ENCODE data around the gene MYOM1.
"Not testable (repeated sequence)": the region's sequence is repeated elsewhere in the genome, so short reads cannot be mapped to it uniquely, and the experiment has no call there.

Gene MYOM1

GRCh38 chr18:3209859-3210569, 9.8 kb downstream of the MYOM1 start:
- ChIA-PET POLR2A (no interaction called here), CTCF (interaction anchor here (2.6 to 3.2 kb wide), 2 partner anchors 11 to 36 kb away, joined by 7 to 13 read pairs; no protein-coding TSS in a partner anchor)
- DNase-seq (ENCODE audit: extremely low spot score), result no peak
- TF ChIP-seq, protein P1, sequence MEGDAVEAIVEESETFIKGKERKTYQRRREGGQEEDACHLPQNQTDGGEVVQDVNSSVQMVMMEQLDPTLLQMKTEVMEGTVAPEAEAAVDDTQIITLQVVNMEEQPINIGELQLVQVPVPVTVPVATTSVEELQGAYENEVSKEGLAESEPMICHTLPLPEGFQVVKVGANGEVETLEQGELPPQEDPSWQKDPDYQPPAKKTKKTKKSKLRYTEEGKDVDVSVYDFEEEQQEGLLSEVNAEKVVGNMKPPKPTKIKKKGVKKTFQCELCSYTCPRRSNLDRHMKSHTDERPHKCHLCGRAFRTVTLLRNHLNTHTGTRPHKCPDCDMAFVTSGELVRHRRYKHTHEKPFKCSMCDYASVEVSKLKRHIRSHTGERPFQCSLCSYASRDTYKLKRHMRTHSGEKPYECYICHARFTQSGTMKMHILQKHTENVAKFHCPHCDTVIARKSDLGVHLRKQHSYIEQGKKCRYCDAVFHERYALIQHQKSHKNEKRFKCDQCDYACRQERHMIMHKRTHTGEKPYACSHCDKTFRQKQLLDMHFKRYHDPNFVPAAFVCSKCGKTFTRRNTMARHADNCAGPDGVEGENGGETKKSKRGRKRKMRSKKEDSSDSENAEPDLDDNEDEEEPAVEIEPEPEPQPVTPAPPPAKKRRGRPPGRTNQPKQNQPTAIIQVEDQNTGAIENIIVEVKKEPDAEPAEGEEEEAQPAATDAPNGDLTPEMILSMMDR (IDR thresholded peaks at IDR 0.05; ENCODE audit: control extremely low read depth, extremely low read depth, low read depth, missing control alignments), result no peak

GRCh38 chr18:3207565-3207964, 12.2 kb downstream of the MYOM1 start:
- POLR2A ChIA-PET, result no interaction called here
- CTCF ChIA-PET, result interaction anchor here (0.6 to 1.4 kb wide), 2 partner anchors 9 to 28 kb away, joined by 3 read pairs; no protein-coding TSS in a partner anchor
- TF ChIP-seq, protein P1 (IDR thresholded peaks at IDR 0.05; ENCODE audit: control extremely low read depth, extremely low read depth, low read depth, missing control alignments), result no peak
- no peak for DNase-seq (ENCODE audit: extremely low spot score)

- no peak for DNase-seq (ENCODE audit: extremely low spot score)
- CTCF ChIA-PET, result interaction anchor here (1.4 to 1.8 kb wide), 4 partner anchors 10 to 17 kb away, joined by 3 to 7 read pairs (median 5); no protein-coding TSS in a partner anchor
- POLR2A ChIA-PET, result no interaction called here
- TF ChIP-seq, protein P1 (IDR thresholded peaks at IDR 0.05; ENCODE audit: control extremely low read depth, extremely low read depth, low read depth, missing control alignments), result no peak
These were observed 14.5 kb downstream of the MYOM1 start for GRCh38 chr18:3205239-3205638.

- TF ChIP-seq, protein P1 (IDR thresholded peaks at IDR 0.05; ENCODE audit: control extremely low read depth, extremely low read depth, low read depth, missing control alignments), result no peak
- CTCF ChIA-PET, result interaction anchor here (2.3 kb wide), 1 partner anchor 46 kb away, joined by 7 read pairs; no protein-coding TSS in a partner anchor
- POLR2A ChIA-PET, result interaction anchor here (0.5 kb wide), 1 partner anchor 123 kb away, joined by 4 read pairs; no protein-coding TSS in a partner anchor
- no peak for DNase-seq (ENCODE audit: extremely low spot score)
These were observed 19.7 kb downstream of the MYOM1 start for GRCh38 chr18:3199942-3200645.

- DNase-seq (ENCODE audit: extremely low spot score); POLR2A ChIA-PET: not testable (repeated sequence)
- CTCF ChIA-PET, result interaction anchor here (1.0 to 2.3 kb wide), 3 partner anchors 8 to 48 kb away, joined by 3 to 7 read pairs (median 4); no protein-coding TSS in a partner anchor
These were observed 21.4 kb downstream of the MYOM1 start for GRCh38 chr18:3198260-3198860.

DNA sequence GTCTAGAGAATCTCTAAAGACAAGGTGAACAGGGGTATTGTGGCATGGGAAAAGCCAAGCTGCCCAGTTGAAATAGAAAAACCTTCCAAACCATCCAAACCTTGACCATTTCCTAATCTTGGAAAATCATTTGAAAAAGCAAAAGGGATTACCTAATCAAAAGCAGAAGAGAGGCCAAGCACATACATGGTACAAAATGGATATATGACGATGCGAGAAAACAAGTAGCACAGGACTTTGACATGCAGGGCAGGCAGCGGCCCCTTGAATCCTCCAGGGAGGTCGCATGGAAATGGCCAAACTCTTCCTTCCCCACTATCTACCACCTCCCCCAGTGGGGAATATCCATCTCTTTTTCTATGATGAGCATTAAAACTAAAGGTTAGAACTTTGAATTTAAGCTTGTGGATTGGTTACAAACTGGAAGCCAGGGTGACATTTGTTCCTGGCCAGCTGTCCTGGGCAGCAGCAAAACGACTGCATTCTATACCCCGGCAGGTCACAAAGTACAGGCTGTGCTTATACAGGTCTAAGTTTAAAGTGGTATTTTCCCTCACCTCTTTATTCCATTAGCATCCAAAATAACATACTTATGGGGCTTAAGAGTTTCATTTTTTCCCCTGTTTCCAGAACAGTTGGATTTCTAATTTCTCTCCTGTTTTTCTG, 24.7 kb downstream of the MYOM1 start:
- CTCF ChIA-PET, result interaction anchor here (0.8 to 5.1 kb wide), 6 partner anchors 11 to 133 kb away, joined by 3 to 29 read pairs (median 4); no protein-coding TSS in a partner anchor
- no peak for DNase-seq (ENCODE audit: extremely low spot score)
- POLR2A ChIA-PET, result no interaction called here
- TF ChIP-seq, protein P1 (IDR thresholded peaks at IDR 0.05; ENCODE audit: control extremely low read depth, extremely low read depth, low read depth, missing control alignments), result no peak
